ENCODE results near the gene AGBL4. TPM values are rescaled to one million over a fixed set of nuclear protein-coding genes. Genes with fewer than 3 reads are reported as not detected.

Gene AGBL4
- total and polyA plus RNA-seq, 5 experiments from 2014 or later, result 0.16 to 0.25 TPM; not detected in 3

DNA sequence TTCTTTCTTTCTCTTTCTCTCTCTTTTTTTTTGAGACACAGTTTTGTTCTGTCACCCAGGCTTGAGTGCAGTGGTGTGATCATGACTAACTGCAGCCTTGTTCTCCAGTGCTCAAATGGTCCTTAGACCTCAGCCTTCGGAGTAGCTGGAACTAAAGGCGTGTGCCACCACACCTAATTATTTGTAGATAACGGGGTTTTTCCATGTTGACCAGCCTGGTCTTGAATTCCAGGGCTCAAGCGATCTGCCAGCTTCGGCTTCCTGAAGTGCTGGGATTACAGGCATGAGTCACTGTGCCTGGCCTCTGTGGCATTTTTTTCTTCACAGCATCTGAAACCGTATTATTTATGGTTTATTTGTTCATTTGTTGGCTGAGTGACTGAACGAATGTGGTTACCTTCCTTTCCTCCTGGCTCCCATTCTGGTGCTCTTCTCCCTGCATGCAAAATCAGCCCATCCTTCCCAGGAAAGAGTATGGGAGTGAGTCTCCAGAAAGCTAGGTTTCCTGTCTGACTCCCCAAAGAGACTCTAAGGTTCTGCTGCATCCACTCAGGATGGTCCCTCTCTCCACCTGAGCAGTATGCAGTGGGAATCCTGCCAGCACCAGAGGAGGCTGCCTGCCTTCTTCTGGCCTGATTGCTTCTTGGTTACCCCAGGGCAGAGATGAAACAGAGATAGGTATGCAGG, 1092.1 kb downstream of the AGBL4 start:
- Mint-ChIP-seq H3K36me3 (peaks cover 0 to 4% (median 0%) of the 10 kb centered on the region in 3 donors), H3K4me3 (no peak overlapping the region), H3K4me1 (no peaks in the 10 kb centered on the region), H3K27me3 (peaks cover 5 to 37% (median 11%) of the 10 kb centered on the region in 5 donors), H3K27ac (no peak overlapping the region), H3K9me3 (peaks cover 0 to 9% (median 0%) of the 10 kb centered on the region in 9 donors)
- ATAC-seq, result no peak
- no peak for DNase-seq
- POLR2A ChIA-PET, result no interaction called here

DNA sequence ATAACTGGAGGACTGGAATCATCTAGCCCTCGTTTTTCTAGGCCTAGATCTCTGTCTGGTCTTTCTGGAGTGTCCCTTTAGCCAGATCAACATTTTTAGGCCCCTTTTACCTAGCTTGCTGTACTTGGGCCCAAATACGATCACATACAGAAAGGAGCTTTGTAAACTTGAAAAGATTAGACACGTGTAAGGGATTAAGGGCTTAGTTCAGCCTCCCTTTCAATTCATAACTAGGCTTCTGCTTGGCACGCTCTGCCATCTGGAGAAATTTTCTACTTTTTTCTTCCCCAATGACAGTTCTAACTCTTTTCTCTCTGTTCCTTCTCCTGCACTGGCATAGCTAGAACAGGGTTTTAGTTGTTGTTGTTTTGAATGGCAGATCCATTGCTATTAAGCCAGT, 1093.7 kb downstream of the AGBL4 start:
- Mint-ChIP-seq H3K27me3 (peaks cover 5 to 34% (median 11%) of the 10 kb centered on the region in 5 donors), H3K36me3 (peaks cover 0 to 6% (median 0%) of the 10 kb centered on the region in 3 donors), H3K4me1 (no peaks in the 10 kb centered on the region), H3K27ac (no peak overlapping the region), H3K9me3 (peaks cover 0 to 11% (median 0%) of the 10 kb centered on the region in 9 donors), H3K4me3 (no peak overlapping the region)
- DNase-seq (no peak), ATAC-seq (no peak)
- POLR2A ChIA-PET, result no interaction called here

DNA sequence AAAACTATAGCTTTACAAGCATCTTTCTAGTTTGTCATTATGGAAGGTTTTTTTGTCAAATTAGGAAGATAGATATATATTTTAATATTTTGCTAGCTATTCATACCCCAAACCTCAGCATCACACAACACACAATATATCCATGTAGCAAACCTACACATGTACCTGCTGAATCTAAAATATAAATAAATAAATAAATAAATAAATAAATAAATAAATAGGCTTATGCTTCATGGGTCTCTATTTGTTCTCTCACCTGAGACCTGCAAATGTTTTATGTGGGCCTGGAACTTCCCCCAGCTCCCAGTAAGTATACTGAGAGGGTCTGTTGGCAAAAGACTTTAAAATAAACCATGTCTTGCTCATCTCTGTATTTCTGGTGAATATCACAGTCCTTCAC, 1099.7 kb downstream of the AGBL4 start:
- DNase-seq (no peak), ATAC-seq (no peak)
- peaks cover 0 to 6% (median 0%) of the 10 kb centered on the region in 3 donors for H3K36me3 Mint-ChIP-seq
- no peaks in the 10 kb centered on the region for H3K4me1 Mint-ChIP-seq
- no peak overlapping the region for H3K4me3 Mint-ChIP-seq
- POLR2A ChIA-PET, result no interaction called here
- peaks cover 0 to 9% (median 5%) of the 10 kb centered on the region in 5 donors for H3K27me3 Mint-ChIP-seq
- no peak overlapping the region for H3K27ac Mint-ChIP-seq
- H3K9me3 Mint-ChIP-seq, result peaks cover 0 to 11% (median 0%) of the 10 kb centered on the region in 9 donors

DNA sequence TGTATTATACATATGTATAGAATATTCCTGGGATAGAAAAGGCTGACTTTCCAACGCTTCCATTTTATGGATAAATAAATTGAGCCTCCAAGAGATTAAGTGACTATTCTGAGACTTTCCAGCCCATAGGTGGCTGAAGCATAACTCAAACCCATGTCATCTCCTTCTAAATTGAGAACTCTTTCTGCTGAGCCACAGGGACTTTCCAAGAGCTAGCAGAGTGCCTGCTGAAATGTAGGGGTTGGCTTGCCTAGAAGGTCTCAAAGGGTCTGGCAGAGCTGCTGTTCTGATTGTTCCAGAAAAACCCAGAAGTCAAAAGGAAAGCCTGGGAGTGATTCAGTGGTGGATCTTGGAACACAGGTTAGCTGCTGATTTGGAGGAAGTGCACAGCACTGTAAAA, 1100.6 kb downstream of the AGBL4 start:
- peaks cover 0 to 11% (median 0%) of the 10 kb centered on the region in 9 donors for H3K9me3 Mint-ChIP-seq
- DNase-seq, result no peak
- no peak overlapping the region for H3K4me3 Mint-ChIP-seq
- H3K36me3 Mint-ChIP-seq, result peaks cover 0 to 6% (median 0%) of the 10 kb centered on the region in 3 donors
- H3K27ac Mint-ChIP-seq, result peak overlapping the region in 1 of 10 donors; percentile 46
- no peaks in the 10 kb centered on the region for H3K4me1 Mint-ChIP-seq
- ATAC-seq, result no peak
- POLR2A ChIA-PET, result no interaction called here
- peaks cover 0 to 9% (median 4%) of the 10 kb centered on the region in 5 donors for H3K27me3 Mint-ChIP-seq

DNA sequence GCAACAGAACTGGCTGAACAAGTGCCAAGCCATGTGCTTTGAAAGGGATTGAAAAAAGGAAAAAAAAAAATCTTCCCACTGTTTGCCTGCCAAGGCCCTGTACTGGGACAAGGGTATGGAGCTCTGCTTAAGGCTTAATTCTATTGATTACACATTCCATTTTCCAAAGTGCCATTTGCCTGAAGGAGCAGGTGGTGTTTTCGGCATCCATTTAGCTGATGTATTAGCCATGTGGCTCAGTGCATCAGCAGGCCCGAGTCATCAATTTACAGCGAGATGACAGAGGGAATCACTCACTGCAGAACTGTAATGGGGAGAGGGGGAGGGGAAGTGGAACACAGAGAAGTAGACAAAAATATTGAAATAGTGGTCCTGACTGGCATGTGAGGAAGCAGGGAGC, 1102.9 kb downstream of the AGBL4 start:
- Mint-ChIP-seq H3K27ac (no peak overlapping the region), H3K4me3 (no peak overlapping the region), H3K4me1 (no peaks in the 10 kb centered on the region), H3K9me3 (no peaks in the 10 kb centered on the region), H3K27me3 (peaks cover 0 to 4% (median 3%) of the 10 kb centered on the region in 5 donors), H3K36me3 (no peaks in the 10 kb centered on the region)
- DNase-seq, result no peak
- no peak for ATAC-seq
- POLR2A ChIA-PET, result interaction anchor here (0.7 kb wide), 1 partner anchor 10 kb away, joined by 3 read pairs; no protein-coding TSS in a partner anchor

DNA sequence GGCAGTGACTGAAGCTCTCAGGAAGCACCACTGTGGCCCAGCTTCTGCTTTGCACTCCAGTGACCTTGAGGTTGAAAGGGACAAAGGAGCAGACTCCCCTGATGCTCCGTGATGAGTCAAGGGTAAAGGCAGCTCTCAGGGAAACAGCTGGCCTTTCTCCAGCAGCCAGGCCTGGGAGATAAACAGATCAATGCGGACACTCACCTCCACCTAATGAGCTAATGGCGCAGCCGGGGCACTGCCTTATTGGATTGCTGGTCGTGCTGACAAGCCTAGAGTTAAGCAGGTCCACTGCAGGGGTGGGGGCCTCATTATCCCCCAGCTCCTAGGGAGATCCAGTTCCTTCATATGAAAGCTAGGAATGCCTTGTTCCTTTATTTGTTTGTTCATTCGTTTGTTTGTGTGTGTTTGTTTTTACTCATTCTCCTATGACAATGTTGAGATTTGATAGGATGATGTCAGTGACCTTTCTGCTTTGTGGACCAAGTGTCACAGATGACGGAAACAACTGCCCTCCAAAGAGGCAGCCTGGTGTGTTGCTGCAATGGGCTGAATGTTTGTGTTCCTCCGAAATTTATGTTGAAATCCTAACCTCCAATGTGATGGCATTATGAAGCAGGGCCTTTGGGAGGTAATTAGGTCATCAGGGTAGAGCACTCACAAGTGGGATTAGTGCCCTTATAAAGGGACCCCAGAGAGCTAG, 1105.7 kb downstream of the AGBL4 start:
- POLR2A ChIA-PET, result no interaction called here

DNA sequence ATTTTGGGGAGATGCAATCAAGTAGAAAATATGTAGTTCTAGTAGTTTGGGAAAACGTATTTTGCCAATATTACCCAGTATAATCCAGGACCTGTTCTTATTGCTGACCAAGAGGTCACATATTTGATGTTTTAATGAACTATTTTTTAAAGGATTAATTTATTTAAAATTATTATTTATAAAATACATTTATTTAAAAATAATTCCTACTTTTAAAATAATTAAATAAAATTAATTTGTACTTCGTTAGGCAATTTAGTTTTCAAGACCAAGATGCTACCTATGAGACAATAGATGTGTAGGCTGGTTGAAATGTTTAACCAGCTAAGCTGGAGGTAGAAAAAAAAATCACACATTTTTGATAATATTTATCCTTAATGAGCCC, 1106.7 kb downstream of the AGBL4 start:
- H3K27me3 Mint-ChIP-seq, result peaks cover 0 to 4% (median 3%) of the 10 kb centered on the region in 5 donors
- no peaks in the 10 kb centered on the region for H3K4me1 Mint-ChIP-seq
- H3K36me3 Mint-ChIP-seq, result no peaks in the 10 kb centered on the region
- ATAC-seq (no peak), DNase-seq (no peak)
- H3K4me3 Mint-ChIP-seq, result no peak overlapping the region
- POLR2A ChIA-PET, result no interaction called here
- H3K27ac Mint-ChIP-seq, result no peak overlapping the region
- no peaks in the 10 kb centered on the region for H3K9me3 Mint-ChIP-seq

More for the DNA sequence above, 1105.7 kb downstream of the AGBL4 start:
- Mint-ChIP-seq H3K27ac (no peak overlapping the region), H3K27me3 (peaks cover 0 to 4% (median 3%) of the 10 kb centered on the region in 5 donors), H3K4me3 (no peak overlapping the region), H3K9me3 (no peaks in the 10 kb centered on the region), H3K4me1 (no peaks in the 10 kb centered on the region), H3K36me3 (no peaks in the 10 kb centered on the region)
- no peak for ATAC-seq
- DNase-seq, result no peak

DNA sequence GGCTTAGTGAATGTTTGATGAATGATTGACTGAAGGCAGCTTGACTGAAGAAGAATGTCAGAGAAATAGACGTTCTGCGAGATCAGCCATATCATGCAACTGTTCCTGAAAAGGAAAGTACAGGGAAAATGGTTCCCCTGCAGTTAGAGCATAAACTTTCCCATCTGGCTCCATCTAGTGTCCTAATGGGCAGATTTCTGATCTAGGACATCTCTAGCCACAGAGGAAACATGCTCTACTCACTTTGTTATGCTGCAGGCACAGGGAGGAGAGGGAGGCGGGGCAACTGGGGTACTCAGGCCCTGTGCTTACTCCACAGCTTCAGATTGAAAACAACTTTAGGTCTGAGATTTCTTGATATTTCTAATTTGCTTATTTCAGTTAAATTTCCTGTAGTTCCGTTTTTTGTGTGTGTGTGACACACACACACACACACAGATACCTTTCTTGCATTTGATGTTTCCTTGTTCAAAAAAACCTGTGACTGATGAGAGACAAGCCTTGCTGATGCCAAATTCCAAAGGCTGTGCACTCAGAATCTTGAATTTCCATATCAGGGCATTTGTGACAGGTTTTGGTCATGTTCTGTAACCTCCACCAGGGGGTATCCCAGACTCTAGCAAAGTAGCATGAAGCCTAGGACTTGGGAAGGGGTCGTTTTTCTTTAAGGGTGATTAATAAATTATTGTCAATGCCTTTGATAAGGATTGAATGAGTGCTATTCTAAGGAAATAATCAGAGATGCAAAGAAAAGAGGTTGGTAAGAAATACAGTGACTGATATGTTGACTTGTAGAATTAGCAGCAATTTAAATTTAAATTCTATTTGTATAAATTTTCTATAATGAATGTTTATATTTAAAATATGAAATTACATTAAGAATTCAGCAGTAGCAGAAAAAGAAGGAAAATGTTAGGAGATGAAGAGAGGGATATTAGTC, 1107.4 kb downstream of the AGBL4 start:
- Mint-ChIP-seq H3K4me1 (no peaks in the 10 kb centered on the region), H3K36me3 (no peaks in the 10 kb centered on the region), H3K27ac (no peak overlapping the region), H3K27me3 (peaks cover 0 to 4% (median 3%) of the 10 kb centered on the region in 5 donors), H3K9me3 (no peaks in the 10 kb centered on the region), H3K4me3 (no peak overlapping the region)
- DNase-seq (no peak), ATAC-seq (no peak)
- POLR2A ChIA-PET, result no interaction called here

DNA sequence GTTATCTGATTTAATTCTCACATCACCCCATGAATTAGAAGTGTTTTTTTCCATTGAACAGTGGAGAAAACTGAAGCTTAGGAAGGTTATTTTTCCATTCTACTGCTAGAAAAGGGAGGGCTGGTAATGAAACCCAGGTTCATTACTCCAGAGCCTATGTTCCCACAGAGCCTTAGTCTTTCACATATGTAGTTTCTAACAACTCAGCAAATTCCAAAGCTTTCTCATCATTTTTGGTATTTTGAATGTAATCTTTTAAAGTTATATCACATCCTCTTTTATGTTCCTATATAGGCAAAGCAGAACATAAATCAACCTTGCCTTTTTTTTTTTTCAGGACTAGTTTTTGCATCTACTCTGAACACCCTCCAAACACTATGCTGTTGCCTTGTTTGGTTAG, 1115.1 kb downstream of the AGBL4 start:
- H3K4me1 Mint-ChIP-seq, result no peaks in the 10 kb centered on the region
- no peaks in the 10 kb centered on the region for H3K9me3 Mint-ChIP-seq
- no peak overlapping the region for H3K4me3 Mint-ChIP-seq
- no peak overlapping the region for H3K27ac Mint-ChIP-seq
- no peak for ATAC-seq
- POLR2A ChIA-PET, result no interaction called here
- no peak for DNase-seq
- no peaks in the 10 kb centered on the region for H3K36me3 Mint-ChIP-seq
- peaks cover 0 to 12% (median 2%) of the 10 kb centered on the region in 5 donors for H3K27me3 Mint-ChIP-seq

DNA sequence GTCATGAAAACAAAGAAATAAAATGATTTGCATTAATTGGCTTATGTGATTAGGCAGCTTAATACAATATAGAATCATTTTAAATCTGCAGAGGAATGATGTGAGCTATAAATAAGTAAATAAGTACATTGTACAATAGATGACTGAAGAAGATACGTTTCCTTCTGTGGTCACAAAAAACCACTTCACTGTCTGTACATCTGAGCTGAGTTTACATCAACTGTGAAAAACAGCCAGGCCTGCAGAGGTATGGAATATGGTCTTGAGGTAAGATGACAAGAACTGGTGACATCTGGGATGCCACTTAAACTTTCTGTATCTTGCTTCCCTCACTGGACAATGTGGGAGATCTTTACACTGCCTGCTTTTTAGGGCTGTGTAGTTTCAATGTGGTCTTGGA, 1117.0 kb downstream of the AGBL4 start:
- H3K36me3 Mint-ChIP-seq, result no peaks in the 10 kb centered on the region
- POLR2A ChIA-PET, result no interaction called here
- H3K4me3 Mint-ChIP-seq, result no peak overlapping the region
- H3K27me3 Mint-ChIP-seq, result peaks cover 2 to 31% (median 15%) of the 10 kb centered on the region in 5 donors
- H3K4me1 Mint-ChIP-seq, result no peaks in the 10 kb centered on the region
- H3K9me3 Mint-ChIP-seq, result no peaks in the 10 kb centered on the region
- H3K27ac Mint-ChIP-seq, result no peak overlapping the region
- DNase-seq, result no peak
- ATAC-seq, result no peak

DNA sequence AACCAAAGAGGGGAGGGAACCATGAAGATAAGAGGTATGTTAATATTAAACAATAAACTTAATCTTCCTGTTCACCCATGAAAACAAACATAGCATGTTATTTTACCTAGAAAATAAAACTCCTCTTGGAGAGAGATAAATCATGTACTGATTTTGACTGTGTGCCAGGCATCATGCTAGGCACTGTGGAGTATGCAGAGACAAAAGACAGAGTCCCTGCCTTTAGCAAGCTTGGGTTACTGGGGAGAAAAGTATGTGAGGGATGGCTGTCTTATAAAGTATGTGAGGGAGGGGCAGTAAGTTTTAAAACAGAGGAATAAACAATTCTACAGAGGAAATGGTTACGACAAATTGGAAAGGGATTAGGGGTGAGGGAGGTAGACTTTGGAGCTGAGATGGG, 1117.6 kb downstream of the AGBL4 start:
- H3K9me3 Mint-ChIP-seq, result no peaks in the 10 kb centered on the region
- no peaks in the 10 kb centered on the region for H3K4me1 Mint-ChIP-seq
- no peak for ATAC-seq
- H3K36me3 Mint-ChIP-seq, result no peaks in the 10 kb centered on the region
- peaks cover 2 to 36% (median 15%) of the 10 kb centered on the region in 5 donors for H3K27me3 Mint-ChIP-seq
- no peak overlapping the region for H3K4me3 Mint-ChIP-seq
- no peak overlapping the region for H3K27ac Mint-ChIP-seq
- POLR2A ChIA-PET, result no interaction called here
- DNase-seq, result no peak

DNA sequence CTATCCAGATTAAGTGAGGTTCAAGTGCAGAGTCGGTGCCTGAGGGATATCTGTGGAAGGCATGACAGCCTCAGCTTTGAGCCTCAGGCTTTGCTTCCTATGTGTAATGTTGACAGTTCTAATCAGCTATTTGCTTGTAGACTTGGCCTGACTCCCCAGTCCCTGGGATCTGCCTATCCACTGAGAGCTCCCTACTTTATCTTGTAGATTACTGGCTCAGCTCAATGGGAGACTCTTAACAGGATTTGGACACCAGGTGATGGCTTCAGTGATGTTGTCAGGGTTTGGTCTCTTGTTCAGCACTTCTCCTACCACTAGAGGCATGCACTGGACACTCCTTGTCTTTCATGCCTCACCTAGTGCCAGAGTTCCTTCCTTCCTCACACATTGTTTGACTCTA, 1120.5 kb downstream of the AGBL4 start:
- no peak for DNase-seq
- H3K27ac Mint-ChIP-seq, result no peak overlapping the region
- H3K9me3 Mint-ChIP-seq, result peaks cover 0 to 3% (median 0%) of the 10 kb centered on the region in 9 donors
- peaks cover 5 to 55% (median 25%) of the 10 kb centered on the region in 5 donors for H3K27me3 Mint-ChIP-seq
- no peaks in the 10 kb centered on the region for H3K36me3 Mint-ChIP-seq
- no peak overlapping the region for H3K4me3 Mint-ChIP-seq
- H3K4me1 Mint-ChIP-seq, result no peaks in the 10 kb centered on the region
- POLR2A ChIA-PET, result no interaction called here
- ATAC-seq, result no peak

DNA sequence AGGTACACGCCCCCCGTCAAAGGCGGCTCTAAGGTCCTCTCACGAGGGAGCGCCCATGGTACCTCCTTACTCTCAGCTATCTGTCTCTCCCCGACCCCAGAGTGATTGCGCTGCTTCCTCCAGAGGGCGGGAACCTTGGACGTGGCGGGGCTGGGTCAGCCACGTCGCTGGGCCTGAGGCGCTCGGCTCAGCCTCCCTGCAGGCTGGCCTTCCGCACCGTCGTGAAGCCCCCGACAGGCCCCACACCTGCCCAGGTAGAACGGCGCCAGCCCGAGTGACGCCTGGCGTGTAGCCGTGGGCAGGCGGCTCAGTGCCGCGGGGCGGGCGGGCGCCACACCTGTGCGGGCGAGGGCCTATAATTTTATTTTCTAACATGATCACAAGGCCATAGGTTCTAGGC, 1124.9 kb downstream of the AGBL4 start:
- DNase-seq (no peak), ATAC-seq (no peak)
- H3K27ac Mint-ChIP-seq, result no peak overlapping the region
- H3K27me3 Mint-ChIP-seq, result peaks cover 10 to 49% (median 26%) of the 10 kb centered on the region in 5 donors
- H3K4me1 Mint-ChIP-seq, result no peaks in the 10 kb centered on the region
- H3K4me3 Mint-ChIP-seq, result no peak overlapping the region
- POLR2A ChIA-PET, result no interaction called here
- H3K36me3 Mint-ChIP-seq, result no peaks in the 10 kb centered on the region
- H3K9me3 Mint-ChIP-seq, result peaks cover 0 to 3% (median 0%) of the 10 kb centered on the region in 9 donors
